Colonic mucosa (tissue), 4 donors: ENCODE measurements around the gene MPO. TPM values are rescaled to one million over a fixed set of nuclear protein-coding genes. Genes with fewer than 3 reads are reported as not detected.

Source experiments
- DNase-seq: peaks from one replicate; pipeline ENCODE4 v3.0.0-alpha.2; 2020
- H3K27ac ChIP-seq: fragments of 200-600 bp; one replicate; pipeline ENCODE4 v1.8.0; 2021
- H3K27me3 ChIP-seq: fragments of 200-600 bp; one replicate; pipeline ENCODE4 v1.8.0; 2021
- H3K36me3 ChIP-seq: fragments of 200-600 bp; one replicate; pipeline ENCODE4 v1.8.0; 2021
- H3K4me1 ChIP-seq: fragments of 200-600 bp; one replicate; pipeline ENCODE4 v1.8.0; 2021; ENCODE audit warnings: mild to moderate bottlenecking
- H3K4me3 ChIP-seq: fragments of 200-600 bp; one replicate; pipeline ENCODE4 v1.8.0; 2021
- H3K9ac ChIP-seq, 2 donors: one replicate each; pipeline ENCODE4 v1.7.0; 2013; ENCODE audit warnings: control low read depth in 2 of 2, low read depth in 2 of 2, low read length in 2 of 2
- H3K9me3 ChIP-seq: fragments of 200-600 bp; one replicate; pipeline ENCODE4 v1.8.0; 2021
- CTCF ChIP-seq: fragments of 200-600 bp; IDR thresholded peaks from one replicate; pipeline ENCODE4 v1.8.0; 2022; ENCODE audit warnings: antibody characterized with exemption, mild to moderate bottlenecking
- intact Hi-C: fragments of 100-400 bp; cut with DNase I; formaldehyde crosslinking; loops from one replicate; pipeline ENCODE4 v1.14.1; 2022
- total RNA-seq, 2 donors: library from RNA; stranded (reverse); fragmentation: NEBNext Ultra II Directional in 1 of 2; extraction: Animal tissue kit (Norgen Biotek cat#: 25700) in 1 of 2; gene quantifications; one replicate each; pipeline ENCODE4 v1.2.1, GENCODE V29; 2021
- donor health status: healthy.
- donor health status: DM: no; HTN: no; CAD: no.
- donor health status: DM: no; HTN: no; CAD: no.

The MPO gene
- total RNA-seq, 2 donors from 2014 or later, result not detected

- Histone ChIP-seq H3K9ac (no peak overlapping the region), H3K36me3 (no peaks in the 10 kb centered on the region), H3K4me1 (no peaks in the 10 kb centered on the region), H3K27me3 (no peaks in the 10 kb centered on the region), H3K9me3 (no peaks in the 10 kb centered on the region), H3K4me3 (no peak overlapping the region), H3K27ac (no peak overlapping the region)
- no peak for DNase-seq
- intact Hi-C loops, result no loop called here
- no peak for TF ChIP-seq CTCF
Measured at GRCh38 chr17:58308985-58309917, 28.5 kb upstream of the MPO start.

GRCh38 chr17:58308173-58308984 lies 27.6 kb upstream of the MPO start:
- Histone ChIP-seq H3K4me3 (no peak overlapping the region), H3K36me3 (no peaks in the 10 kb centered on the region), H3K27ac (no peak overlapping the region), H3K9ac (no peak overlapping the region), H3K27me3 (no peaks in the 10 kb centered on the region), H3K9me3 (no peaks in the 10 kb centered on the region), H3K4me1 (no peaks in the 10 kb centered on the region)
- no peak for TF ChIP-seq CTCF
- DNase-seq, result no peak
- intact Hi-C loops, result no loop called here

- no peak for TF ChIP-seq CTCF
- H3K27me3 ChIP-seq, result no peaks in the 10 kb centered on the region
- no peak overlapping the region for H3K4me3 ChIP-seq
- no peaks in the 10 kb centered on the region for H3K9me3 ChIP-seq
- no peak overlapping the region for H3K9ac ChIP-seq
- H3K36me3 ChIP-seq, result no peaks in the 10 kb centered on the region
- no peaks in the 10 kb centered on the region for H3K4me1 ChIP-seq
- H3K27ac ChIP-seq, result no peak overlapping the region
- DNase-seq, result no peak
- intact Hi-C loops, result no loop called here
Measured at GRCh38 chr17:58307468-58308172, 26.9 kb upstream of the MPO start.

- Histone ChIP-seq H3K27ac (no peak overlapping the region), H3K9ac (no peak overlapping the region), H3K4me1 (no peaks in the 10 kb centered on the region), H3K9me3 (no peaks in the 10 kb centered on the region), H3K36me3 (no peaks in the 10 kb centered on the region), H3K4me3 (no peak overlapping the region), H3K27me3 (no peaks in the 10 kb centered on the region)
- no peak for TF ChIP-seq CTCF
- DNase-seq, result no peak
- intact Hi-C loops, result no loop called here
Measured at GRCh38 chr17:58306131-58306951, 25.6 kb upstream of the MPO start.
